ENCODE measurements around the gene INPP5D.
A peak's percentile ranks its signal among the peaks of the same experiment; 100 is the strongest.

Gene INPP5D

DNA sequence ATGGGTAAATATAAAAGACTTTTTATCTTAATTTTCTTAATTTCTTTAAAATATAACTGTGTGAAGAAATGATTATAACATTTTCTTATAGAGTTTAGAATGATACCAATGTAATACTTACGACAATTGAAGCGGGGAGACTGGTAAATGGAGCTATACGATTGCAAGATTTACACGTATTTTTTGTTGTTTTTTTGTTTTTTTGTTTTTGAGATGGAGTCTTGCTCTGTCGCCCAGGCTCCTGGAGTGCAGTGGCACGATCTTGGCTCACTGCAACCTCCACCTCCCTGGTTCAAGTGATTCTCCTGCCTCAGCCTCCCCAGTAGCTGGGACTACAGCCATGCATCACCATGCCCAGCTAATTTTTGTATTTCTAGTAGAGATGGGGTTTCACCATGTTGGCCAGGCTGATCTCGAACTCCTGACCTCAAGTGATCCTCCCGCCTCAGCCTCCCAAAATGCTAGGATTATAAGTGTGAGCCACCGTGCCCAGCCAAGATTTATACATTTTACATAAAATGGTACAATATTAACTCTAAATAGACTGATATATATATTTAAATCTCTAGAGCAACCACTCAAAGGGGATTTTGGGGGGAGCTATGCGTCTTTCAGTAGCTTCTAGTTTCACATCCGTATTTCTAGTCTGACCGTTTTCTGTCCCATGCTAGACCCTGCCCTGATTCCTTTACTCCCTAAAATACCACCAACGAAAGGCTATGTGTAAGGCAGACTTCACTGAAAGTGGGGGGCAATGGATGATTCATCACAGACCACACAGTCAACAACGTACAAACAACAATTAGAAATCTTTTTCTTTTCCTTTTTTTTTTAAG, 163.1 kb downstream of the INPP5D start:
- peak; percentile 76 for DNase-seq (ENCODE audit: low spot score)

DNA sequence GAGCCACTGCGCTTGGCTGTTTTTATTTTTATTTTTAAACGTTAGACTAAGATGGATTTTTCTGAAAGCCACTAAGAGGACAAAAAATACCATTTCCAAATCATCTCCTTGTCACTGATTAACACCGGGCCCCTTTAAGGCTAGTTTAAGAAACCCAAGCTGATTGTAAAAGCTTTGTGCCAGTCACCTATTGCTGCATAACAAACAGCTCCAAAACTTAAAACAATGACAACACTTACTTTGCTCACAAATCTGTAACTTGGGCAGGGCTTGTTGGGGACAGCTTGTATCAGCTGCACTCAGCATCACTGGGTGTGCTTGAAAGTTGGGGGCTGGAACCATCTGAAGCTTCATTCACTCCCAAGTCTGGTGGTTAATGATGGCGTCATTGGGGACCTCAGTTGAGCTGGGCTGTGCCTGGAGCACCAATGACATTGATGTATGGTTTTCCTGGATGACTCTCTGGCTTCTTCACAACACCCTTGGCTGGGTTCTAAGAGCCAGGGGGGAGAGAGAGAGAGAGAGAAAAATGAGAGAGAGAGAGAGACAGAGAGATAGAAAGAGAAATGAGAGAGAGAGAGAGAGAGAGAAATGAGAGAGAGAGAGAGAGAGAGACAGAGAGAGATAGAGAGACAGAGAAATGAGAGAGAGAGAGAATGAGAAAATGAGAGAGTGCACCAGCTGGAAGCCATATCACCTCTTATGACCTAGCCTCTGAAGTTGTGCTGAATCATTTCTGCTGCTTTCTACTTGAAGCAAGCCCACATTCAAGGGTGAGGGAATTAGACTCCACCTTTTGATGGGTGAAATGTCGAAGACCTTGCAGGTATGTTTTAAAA, 165.3 kb downstream of the INPP5D start:
- in situ Hi-C loops (cut with MboI; ENCODE audit: low sequenced_read_pairs, unreplicated experiment), result no loop called here
- no peak for DNase-seq (ENCODE audit: low spot score)
- TF ChIP-seq, protein P1, sequence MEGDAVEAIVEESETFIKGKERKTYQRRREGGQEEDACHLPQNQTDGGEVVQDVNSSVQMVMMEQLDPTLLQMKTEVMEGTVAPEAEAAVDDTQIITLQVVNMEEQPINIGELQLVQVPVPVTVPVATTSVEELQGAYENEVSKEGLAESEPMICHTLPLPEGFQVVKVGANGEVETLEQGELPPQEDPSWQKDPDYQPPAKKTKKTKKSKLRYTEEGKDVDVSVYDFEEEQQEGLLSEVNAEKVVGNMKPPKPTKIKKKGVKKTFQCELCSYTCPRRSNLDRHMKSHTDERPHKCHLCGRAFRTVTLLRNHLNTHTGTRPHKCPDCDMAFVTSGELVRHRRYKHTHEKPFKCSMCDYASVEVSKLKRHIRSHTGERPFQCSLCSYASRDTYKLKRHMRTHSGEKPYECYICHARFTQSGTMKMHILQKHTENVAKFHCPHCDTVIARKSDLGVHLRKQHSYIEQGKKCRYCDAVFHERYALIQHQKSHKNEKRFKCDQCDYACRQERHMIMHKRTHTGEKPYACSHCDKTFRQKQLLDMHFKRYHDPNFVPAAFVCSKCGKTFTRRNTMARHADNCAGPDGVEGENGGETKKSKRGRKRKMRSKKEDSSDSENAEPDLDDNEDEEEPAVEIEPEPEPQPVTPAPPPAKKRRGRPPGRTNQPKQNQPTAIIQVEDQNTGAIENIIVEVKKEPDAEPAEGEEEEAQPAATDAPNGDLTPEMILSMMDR (IDR thresholded peaks at IDR 0.05; ENCODE audit: borderline replicate concordance, control extremely low read depth, extremely low read depth, insufficient read depth, missing control alignments), result no peak

More for the DNA sequence above, 163.1 kb downstream of the INPP5D start:
- in situ Hi-C loops (cut with MboI; ENCODE audit: low sequenced_read_pairs, unreplicated experiment), result no loop called here
- TF ChIP-seq, protein P1 (IDR thresholded peaks at IDR 0.05; ENCODE audit: borderline replicate concordance, control extremely low read depth, extremely low read depth, insufficient read depth, missing control alignments), result no peak

DNA sequence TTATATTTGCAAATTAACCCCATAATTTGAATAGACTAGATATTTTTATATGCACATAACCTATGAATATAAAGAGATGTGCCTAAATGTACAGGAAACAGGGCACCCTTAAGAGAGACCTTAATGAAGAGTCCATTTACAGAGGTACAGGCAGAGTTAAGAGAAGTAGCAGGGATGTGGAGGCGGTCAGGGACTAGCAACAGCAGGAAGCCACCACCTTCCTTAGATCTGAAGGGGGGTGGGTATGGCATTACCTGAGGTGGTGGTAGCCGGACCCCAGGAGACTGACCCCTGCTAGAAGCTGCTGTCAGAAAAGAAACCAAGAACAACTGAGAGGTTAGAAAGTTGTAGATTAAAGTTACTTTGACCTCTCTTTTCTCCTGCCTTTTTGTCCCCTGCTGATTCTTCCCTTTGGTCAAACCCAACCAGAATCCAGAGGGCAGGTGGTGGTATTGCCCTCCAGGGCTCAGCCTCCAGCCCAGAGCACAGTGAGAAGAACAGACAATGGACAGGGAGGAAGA, 166.4 kb downstream of the INPP5D start:
- TF ChIP-seq, protein P1 (IDR thresholded peaks at IDR 0.05; ENCODE audit: borderline replicate concordance, control extremely low read depth, extremely low read depth, insufficient read depth, missing control alignments), result no peak
- in situ Hi-C loops (cut with MboI; ENCODE audit: low sequenced_read_pairs, unreplicated experiment), result no loop called here

DNA sequence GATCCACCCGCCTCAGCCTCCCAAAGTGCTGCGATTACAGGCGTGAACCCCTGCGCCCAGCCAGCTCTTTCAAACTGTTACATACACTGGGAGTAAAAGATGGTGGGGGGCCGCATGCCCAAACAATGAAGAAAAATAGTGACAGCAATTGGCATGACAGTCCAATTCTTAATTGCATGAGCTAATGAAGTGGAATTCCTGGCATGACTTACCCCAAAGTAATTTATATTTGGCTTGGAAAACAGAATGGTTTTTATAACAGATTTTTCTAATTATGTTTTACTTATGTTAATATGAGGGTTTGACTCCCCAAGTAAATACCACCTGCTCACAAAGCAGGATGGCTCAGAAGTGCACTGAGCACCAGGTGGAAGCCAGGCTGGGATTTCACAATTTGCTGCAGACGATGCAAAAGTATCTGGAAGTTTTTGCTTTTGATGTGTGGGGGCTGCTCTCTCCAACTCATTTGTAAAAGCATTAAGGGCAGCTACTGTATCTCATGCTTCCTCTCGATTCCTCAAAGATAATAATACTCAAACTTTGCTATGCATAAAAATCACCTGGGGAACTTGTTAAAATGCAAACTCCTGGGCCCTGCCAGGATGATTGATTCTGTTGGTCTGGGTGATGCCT, 167.3 kb downstream of the INPP5D start:
- TF ChIP-seq, protein P1 (IDR thresholded peaks at IDR 0.05; ENCODE audit: borderline replicate concordance, control extremely low read depth, extremely low read depth, insufficient read depth, missing control alignments), result no peak
- no peak for DNase-seq (ENCODE audit: low spot score)
- in situ Hi-C loops (cut with MboI; ENCODE audit: low sequenced_read_pairs, unreplicated experiment), result no loop called here

More for the DNA sequence above, 166.4 kb downstream of the INPP5D start:
- no peak for DNase-seq (ENCODE audit: low spot score)

DNA sequence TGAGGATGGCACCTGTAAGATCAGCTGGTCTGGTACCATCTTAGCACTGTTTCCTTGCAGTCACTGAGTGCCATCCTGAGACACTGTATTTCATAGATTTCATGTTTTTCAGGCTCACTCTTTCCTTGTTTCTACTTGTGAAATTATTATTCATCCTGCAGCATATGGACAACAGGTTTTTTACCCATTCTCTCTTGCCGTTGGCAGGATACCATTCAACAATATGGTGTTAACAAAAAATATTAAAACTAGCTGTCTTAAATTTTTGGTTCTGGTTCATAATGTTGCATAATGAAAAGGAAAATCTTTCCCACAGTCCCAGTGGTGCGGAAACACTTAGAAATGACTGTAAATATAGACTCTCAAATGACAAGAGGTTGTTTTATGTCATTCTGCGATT, 168.2 kb downstream of the INPP5D start:
- in situ Hi-C loops (cut with MboI; ENCODE audit: low sequenced_read_pairs, unreplicated experiment), result no loop called here
- DNase-seq (ENCODE audit: low spot score), result no peak
- TF ChIP-seq, protein P1 (IDR thresholded peaks at IDR 0.05; ENCODE audit: borderline replicate concordance, control extremely low read depth, extremely low read depth, insufficient read depth, missing control alignments), result no peak

DNA sequence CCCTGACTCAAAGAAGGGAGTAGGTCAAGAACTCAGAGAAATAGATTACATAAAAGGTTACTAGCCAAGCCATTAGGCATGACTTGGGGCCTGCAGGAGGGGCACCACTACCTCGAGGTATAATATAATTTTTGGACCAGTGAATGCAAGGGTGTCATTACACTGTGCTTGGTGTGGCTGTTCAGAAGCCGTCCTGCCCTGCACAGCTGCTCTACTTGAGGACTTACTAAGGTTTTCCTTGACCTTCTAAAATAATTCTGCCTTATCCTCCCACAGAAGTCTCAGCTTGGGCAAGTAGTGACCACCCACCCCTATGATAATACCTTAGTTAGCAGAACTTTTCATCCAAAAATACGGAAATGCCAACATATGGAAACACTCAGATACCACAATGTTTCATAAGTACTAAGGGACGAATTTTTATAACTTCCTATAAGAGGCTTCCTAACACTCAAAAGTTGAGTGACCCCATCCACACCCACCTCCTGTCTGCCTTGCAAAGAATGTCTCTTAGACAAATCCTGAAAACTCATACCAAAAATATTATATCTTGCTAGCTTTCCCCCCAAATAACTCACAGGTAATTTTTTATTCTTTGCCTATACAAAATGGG, 173.6 kb downstream of the INPP5D start:
- in situ Hi-C loops (cut with MboI; ENCODE audit: low sequenced_read_pairs, unreplicated experiment), result no loop called here

More for the DNA sequence above, 173.6 kb downstream of the INPP5D start:
- TF ChIP-seq, protein P1 (IDR thresholded peaks at IDR 0.05; ENCODE audit: borderline replicate concordance, control extremely low read depth, extremely low read depth, insufficient read depth, missing control alignments), result no peak
- DNase-seq (ENCODE audit: low spot score), result no peak

Measured in GM13976 (cell line).